SU-DHL-6 (cell line): ENCODE data around the gene BTAF1.

ENCODE experiments used
- H2AFZ ChIP-seq: fragments of 200-600 bp; sonication (generic); 2 replicates; pipeline ENCODE4 v1.6.1; 2014; ENCODE audit warnings: low read depth, mild to moderate bottlenecking, moderate library complexity, mixed read lengths, antibody characterized with exemption, low read length; ENCODE audit not compliant: severe bottlenecking
- H3F3A ChIP-seq: fragments of 200-600 bp; shearing (Covaris generic); 2 replicates; pipeline ENCODE4 v1.6.0; 2016; ENCODE audit warnings: antibody characterized with exemption, mild to moderate bottlenecking; ENCODE audit not compliant: insufficient read depth
- H3K27ac ChIP-seq: fragments of 200-600 bp; sonication (generic); 2 replicates; pipeline ENCODE4 v1.5.1; 2016; ENCODE audit warnings: low read depth, mild to moderate bottlenecking, low read length, moderate library complexity, mixed read lengths
- H3K27me3 ChIP-seq: fragments of 200-600 bp; sonication (generic), shearing (Covaris generic); 2 replicates; pipeline ENCODE4 v1.6.0; 2014; ENCODE audit warnings: mild to moderate bottlenecking, low read length
- H3K36me3 ChIP-seq: fragments of 200-600 bp; sonication (generic); 2 replicates; pipeline ENCODE4 v1.6.1; 2014; ENCODE audit warnings: mild to moderate bottlenecking, low read length, mixed read lengths
- H3K4me2 ChIP-seq: fragments of 300-600, 200-600 bp; shearing (Covaris generic), sonication (generic); 2 replicates; pipeline ENCODE4 v1.6.0; 2014; ENCODE audit warnings: low read length, low read depth, mild to moderate bottlenecking; ENCODE audit not compliant: poor library complexity, severe bottlenecking
- H3K4me3 ChIP-seq: fragments of 200-600 bp; sonication (generic); 2 replicates; pipeline ENCODE4 v1.5.1; 2014; ENCODE audit warnings: antibody characterized with exemption, low read length, mild to moderate bottlenecking, mixed read lengths; ENCODE audit not compliant: insufficient read depth, poor library complexity, severe bottlenecking
- H3K79me2 ChIP-seq: fragments of 200-600 bp; sonication (generic); 2 replicates; pipeline ENCODE4 v1.6.1; 2014; ENCODE audit warnings: mild to moderate bottlenecking, low read length, moderate library complexity; ENCODE audit not compliant: insufficient read depth
- H3K9ac ChIP-seq: fragments of 200-600 bp; sonication (generic); 2 replicates; pipeline ENCODE4 v1.7.0; 2014; ENCODE audit warnings: mild to moderate bottlenecking, low read length
- H3K9me2 ChIP-seq: fragments of 200-600 bp; sonication (generic); replicated peaks from 2 replicates; pipeline ENCODE4 v1.6.1; 2014; ENCODE audit warnings: low read length; ENCODE audit not compliant: insufficient read depth
- H3K9me3 ChIP-seq: fragments of 200-600 bp; sonication (generic); 2 replicates; pipeline ENCODE4 v1.6.1; 2014; ENCODE audit warnings: low read length, mixed read lengths; ENCODE audit not compliant: insufficient read depth
- H4K20me1 ChIP-seq: fragments of 200-600 bp; sonication (generic); 2 replicates; pipeline ENCODE4 v1.6.1; 2014; ENCODE audit warnings: low read depth, mild to moderate bottlenecking, antibody characterized with exemption, low read length, moderate library complexity, mixed read lengths
- CTCF ChIP-seq: fragments of 200-600 bp; sonication (generic); IDR thresholded peaks from one replicate; pipeline ENCODE4 v1.5.1; 2017; ENCODE audit warnings: antibody characterized with exemption, mild to moderate bottlenecking, low read length, moderate library complexity; ENCODE audit not compliant: insufficient read depth, poor library complexity, severe bottlenecking
- EZH2phosphoT487 ChIP-seq: fragments of 200-600 bp; sonication (generic), shearing (Covaris generic); conservative IDR thresholded peaks from 2 replicates; pipeline ENCODE4 v1.6.1; 2018; ENCODE audit warnings: mild to moderate bottlenecking, antibody characterized with exemption, low read length, moderate library complexity, mixed read lengths

BTAF1 gene

GRCh38 chr10:91907033-91907594 lies 16.5 kb upstream of the BTAF1 start:
- Histone ChIP-seq H3K9ac (peak overlapping the region; percentile 73; the same call in 1 of the 2 replicates), H3K36me3 (no peaks in the 10 kb centered on the region), H2AFZ (no peak overlapping the region), H4K20me1 (no peaks in the 10 kb centered on the region), H3K27ac (no peak overlapping the region), H3K4me3 (peak overlapping the region; percentile 71), H3K79me2 (no peaks in the 10 kb centered on the region; the same call in 1 of the 2 replicates), H3K4me2 (peak overlapping the region; percentile 86), H3K9me3 (no peaks in the 10 kb centered on the region), H3K9me2 (no peaks in the 10 kb centered on the region), H3F3A (no peaks in the 10 kb centered on the region; the same call in 1 of the 2 replicates), H3K27me3 (no peaks in the 10 kb centered on the region)
- TF ChIP-seq CTCF (no peak), EZH2phosphoT487 (no peak)

GRCh38 chr10:91907914-91908336 lies 15.6 kb upstream of the BTAF1 start:
- Histone ChIP-seq H2AFZ (peak overlapping the region; percentile 75), H3K4me3 (peak overlapping the region; percentile 71), H3K27me3 (no peaks in the 10 kb centered on the region), H3K9ac (peak overlapping the region; percentile 73), H3K36me3 (no peaks in the 10 kb centered on the region), H3K9me3 (no peaks in the 10 kb centered on the region), H3K4me2 (peak overlapping the region; percentile 86), H3K9me2 (no peaks in the 10 kb centered on the region), H4K20me1 (no peaks in the 10 kb centered on the region), H3K79me2 (no peaks in the 10 kb centered on the region; the same call in 1 of the 2 replicates), H3K27ac (peak overlapping the region; percentile 66; the same call in 1 of the 2 replicates), H3F3A (no peaks in the 10 kb centered on the region; the same call in 1 of the 2 replicates)
- TF ChIP-seq EZH2phosphoT487 (no peak), CTCF (no peak)

GRCh38 chr10:91908337-91909116 lies 15.0 kb upstream of the BTAF1 start:
- peak overlapping the region; percentile 66 for H3K27ac ChIP-seq
- peak overlapping the region; percentile 75 for H2AFZ ChIP-seq
- no peaks in the 10 kb centered on the region for H3K9me3 ChIP-seq
- peak overlapping the region; percentile 71 for H3K4me3 ChIP-seq
- no peaks in the 10 kb centered on the region for H3K27me3 ChIP-seq
- H3K9ac ChIP-seq: peak overlapping the region; percentile 73
- no peaks in the 10 kb centered on the region; the same call in 1 of the 2 replicates for H3K79me2 ChIP-seq
- H3K4me2 ChIP-seq: peak overlapping the region; percentile 86
- H3K9me2 ChIP-seq: no peaks in the 10 kb centered on the region
- TF ChIP-seq CTCF (peak; percentile 49), EZH2phosphoT487 (no peak)
- no peaks in the 10 kb centered on the region for H3K36me3 ChIP-seq
- H4K20me1 ChIP-seq: no peaks in the 10 kb centered on the region
- no peaks in the 10 kb centered on the region; the same call in 1 of the 2 replicates for H3F3A ChIP-seq
